ENCODE results near the gene PIRT. TPM values are rescaled to one million over a fixed set of nuclear protein-coding genes. Genes with fewer than 3 reads are reported as not detected.

Gene PIRT
- total and polyA plus RNA-seq, 2 of the 8 experiments (the other 6 are each of a cell fraction or from before 2014, with no cell fraction given): 0.03 TPM; not detected in 1

DNA sequence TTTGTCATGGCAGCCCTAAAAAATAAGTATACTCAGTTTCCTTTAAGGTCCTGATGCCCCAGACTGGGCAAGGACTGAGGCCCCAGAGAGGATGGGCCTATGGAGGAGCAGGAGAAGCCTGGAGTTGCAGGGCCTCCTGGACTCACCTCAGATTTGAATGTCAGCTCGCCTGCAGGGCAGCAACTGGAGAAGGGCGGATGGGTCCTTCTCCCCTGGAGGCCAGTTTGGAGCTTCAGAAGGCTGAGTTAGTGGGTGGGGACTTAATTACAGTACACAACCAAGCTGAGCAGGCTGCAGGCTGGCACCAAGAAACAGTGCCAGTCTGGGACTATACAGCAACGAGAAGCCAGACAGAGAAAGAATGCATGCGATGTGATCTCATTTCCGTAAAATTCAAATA lies 6.2 kb downstream of the PIRT start:
- 95% methylated on average over 5 of the region's 5 CpGs; no CpG with 5 or more reads in 1 of the 2 experiments for WGBS, 2 experiments (ENCODE audit: extremely low coverage in 1 of 2, insufficient coverage in 1 of 2, insufficient read length in 1 of 2, insufficient replicate concordance in 2 of 2, low coverage in 1 of 2, low lambda C conversion rate in 2 of 2, missing lambda C conversion rate in 1 of 2)
- TF ChIP-seq SIN3A (conservative IDR thresholded peaks at IDR 0.05 in 1 of 2, IDR thresholded peaks at IDR 0.05 in 1 of 2; ENCODE audit: low read depth in 1 of 2, low read length in 2 of 2) (no peak), KDM5A (IDR thresholded peaks at IDR 0.05; ENCODE audit: low read length) (no peak), GABPA (IDR thresholded peaks at IDR 0.05; ENCODE audit: borderline replicate concordance, insufficient read depth, low read length) (no peak), SP1 (IDR thresholded peaks at IDR 0.05; ENCODE audit: low read depth, low read length) (no peak), SP4 (IDR thresholded peaks at IDR 0.05; ENCODE audit: low read length) (no peak), POLR2A (IDR thresholded peaks at IDR 0.05; ENCODE audit: control extremely low read depth in 1 of 2, low read depth in 2 of 2, low read length in 2 of 2) (no peak), TAF7 (optimal IDR thresholded peaks at IDR 0.05; ENCODE audit: borderline replicate concordance, low read depth, low read length) (no peak), RFX5 (IDR thresholded peaks at IDR 0.05; ENCODE audit: borderline replicate concordance, low read depth, low read length) (no peak), CBX8 (IDR thresholded peaks at IDR 0.05; ENCODE audit: borderline replicate concordance, low read depth, low read length) (no peak), GTF2F1 (IDR thresholded peaks at IDR 0.05; ENCODE audit: borderline replicate concordance, low read depth, low read length) (no peak)
- TF ChIP-seq, protein P1, sequence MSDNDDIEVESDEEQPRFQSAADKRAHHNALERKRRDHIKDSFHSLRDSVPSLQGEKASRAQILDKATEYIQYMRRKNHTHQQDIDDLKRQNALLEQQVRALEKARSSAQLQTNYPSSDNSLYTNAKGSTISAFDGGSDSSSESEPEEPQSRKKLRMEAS (IDR thresholded peaks at IDR 0.05): no peak

More for the DNA sequence above, 6.2 kb downstream of the PIRT start:
- no peak overlapping the region for H3K9ac ChIP-seq (replicated peaks in 1 of 4; ENCODE audit: extremely low read depth in 1 of 4, low read depth in 3 of 4, low read length in 3 of 4)
- ChIA-PET CTCF (ENCODE audit: partially characterized antibody) (interaction anchor here (1.2 to 1.9 kb wide), 3 partner anchors 8 to 13 kb away, joined by 3 to 6 read pairs (median 5); no protein-coding TSS in a partner anchor), POLR2A (ENCODE audit: partially characterized antibody) (interaction anchor here (2.3 kb wide), 1 partner anchor 41 kb away, joined by 7 read pairs; no protein-coding TSS in a partner anchor)
- H3K4ac ChIP-seq (replicated peaks; ENCODE audit: insufficient read length, low read depth, low read length): no peak overlapping the region
- H2BK15ac ChIP-seq (ENCODE audit: low read length): no peak overlapping the region
- no peak overlapping the region for H2BK120ac ChIP-seq (replicated peaks; ENCODE audit: low read depth, low read length)
- H3K79me1 ChIP-seq (ENCODE audit: low read depth, low read length): no peaks in the 10 kb centered on the region
- no peaks in the 10 kb centered on the region for H3K36me3 ChIP-seq (ENCODE audit: control insufficient read depth in 2 of 4, insufficient read depth in 4 of 4, low read length in 3 of 4)
- no peaks in the 10 kb centered on the region for H4K20me1 ChIP-seq (replicated peaks in 1 of 2; ENCODE audit: control insufficient read depth in 1 of 2, insufficient read depth in 2 of 2, low read length in 2 of 2)
- H3K4me2 ChIP-seq (ENCODE audit: insufficient read depth in 1 of 2, low read depth in 2 of 2, low read length in 2 of 2): no peak overlapping the region
- H2AK5ac ChIP-seq (ENCODE audit: low read depth, low read length): no peak overlapping the region
- no peak overlapping the region for H4K5ac ChIP-seq (ENCODE audit: insufficient read length, low read depth, low read length)
- no peak overlapping the region for H3K23ac ChIP-seq (ENCODE audit: insufficient read length)
- H3K4me3 ChIP-seq (ENCODE audit: extremely low read depth in 1 of 4, insufficient read depth in 2 of 4, low read depth in 3 of 4, low read length in 4 of 4): no peak overlapping the region
- no peak overlapping the region for H3K14ac ChIP-seq (ENCODE audit: insufficient read length)
- no peaks in the 10 kb centered on the region for H3K23me2 ChIP-seq (ENCODE audit: low read depth, low read length)
- H4K8ac ChIP-seq (ENCODE audit: extremely low read depth, insufficient read depth, low read length): no peak overlapping the region
- 0 out of 2 replicates have a peak overlapping the region, but pooled peaks have one; percentile 18 for H2BK20ac ChIP-seq (ENCODE audit: low read length)
- H3K27me3 ChIP-seq (replicated peaks in 1 of 4; ENCODE audit: control insufficient read depth in 3 of 4, extremely low read depth in 1 of 4, insufficient read depth in 3 of 4, low read length in 3 of 4): peaks cover 0 to 2% (median 0%) of the 10 kb centered on the region in 4 experiments; a peak in 1 of 7 replicates
- no peak for DNase-seq (ENCODE audit: low read depth in 1 of 2, low spot score in 2 of 2)
- no peak overlapping the region for H3K27ac ChIP-seq (ENCODE audit: low read depth, low read length)
- H3K79me2 ChIP-seq (ENCODE audit: control insufficient read depth in 1 of 2, insufficient read depth in 2 of 2, low read length in 2 of 2): no peaks in the 10 kb centered on the region
- H2BK12ac ChIP-seq (ENCODE audit: low read depth, low read length): peak overlapping the region; percentile 12; the same call in 1 of the 2 replicates
- H3K9me3 ChIP-seq (ENCODE audit: insufficient read depth in 2 of 2, low read depth in 1 of 2, low read length in 1 of 2): no peaks in the 10 kb centered on the region
- H2BK5ac ChIP-seq (ENCODE audit: low read depth, low read length): no peak overlapping the region
- peaks cover 3 to 13% (median 4%) of the 10 kb centered on the region in 4 experiments; a peak in 5 of 7 replicates for H3K4me1 ChIP-seq (replicated peaks in 1 of 4; ENCODE audit: control insufficient read depth in 3 of 4, insufficient read depth in 4 of 4, low read length in 3 of 4)
- no peak for FAIRE-seq
- no peak overlapping the region for H4K91ac ChIP-seq (replicated peaks; ENCODE audit: insufficient read length, low read length)
- no peak overlapping the region for H2AFZ ChIP-seq (ENCODE audit: low read length)
- H3K56ac ChIP-seq (replicated peaks; ENCODE audit: insufficient read length, low read depth, low read length): no peak overlapping the region
- H3K18ac ChIP-seq (ENCODE audit: extremely low read depth, low read length): no peak overlapping the region

All from H1 (cell line).